Measurements from ENCODE around the gene TALDO1.

The TALDO1 gene

DNA sequence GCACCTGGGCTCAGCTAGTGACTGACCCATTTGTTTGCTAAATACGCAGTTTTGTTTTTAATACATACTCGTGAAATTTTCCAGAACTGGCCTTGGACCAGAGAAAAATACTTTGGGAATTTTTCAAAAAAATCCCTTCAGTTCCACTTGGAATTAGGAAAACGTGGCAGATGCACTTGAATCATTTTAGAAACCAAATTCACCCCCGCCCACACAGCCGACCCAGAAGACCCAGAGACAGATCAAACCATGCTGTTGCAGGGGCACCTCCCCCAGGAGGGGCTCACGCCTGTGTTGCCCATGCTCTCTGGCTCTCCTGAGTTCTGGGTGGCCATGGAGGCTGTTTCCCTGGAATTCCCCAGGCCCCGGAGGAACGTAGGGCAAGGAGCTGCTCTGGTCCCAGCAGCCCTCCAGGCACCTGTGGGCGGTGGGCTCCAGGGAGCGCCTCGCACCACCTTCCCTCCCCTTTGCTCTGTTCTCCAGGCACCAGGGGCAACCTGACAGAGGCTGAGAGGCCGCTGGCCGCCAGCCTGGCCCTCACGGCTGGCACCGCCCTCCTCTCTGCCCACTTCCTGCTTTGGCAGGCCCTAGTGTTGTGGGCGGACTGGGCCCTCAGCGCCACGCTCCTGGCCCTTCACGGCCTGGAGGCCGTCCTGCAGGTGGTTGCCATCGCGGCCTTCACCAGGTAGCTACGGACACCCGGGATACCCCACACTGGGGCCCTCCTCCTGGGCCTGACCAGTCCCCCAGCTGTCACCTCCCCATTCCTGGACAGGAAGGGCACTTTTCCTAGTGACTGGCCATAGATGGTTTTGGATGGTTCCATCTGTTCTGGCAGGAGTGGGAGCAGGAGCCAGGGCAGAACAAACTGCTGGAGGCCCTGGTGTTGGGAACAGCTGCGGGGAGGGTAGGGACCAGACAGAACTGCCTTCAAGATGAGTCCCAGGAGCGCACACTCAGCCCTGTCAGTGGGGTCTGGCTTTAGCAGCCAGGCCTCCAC is 44.5 kb upstream of the TALDO1 start:
- DNase-seq (ENCODE audit: low spot score), result no peak
- TF ChIP-seq, protein P1, sequence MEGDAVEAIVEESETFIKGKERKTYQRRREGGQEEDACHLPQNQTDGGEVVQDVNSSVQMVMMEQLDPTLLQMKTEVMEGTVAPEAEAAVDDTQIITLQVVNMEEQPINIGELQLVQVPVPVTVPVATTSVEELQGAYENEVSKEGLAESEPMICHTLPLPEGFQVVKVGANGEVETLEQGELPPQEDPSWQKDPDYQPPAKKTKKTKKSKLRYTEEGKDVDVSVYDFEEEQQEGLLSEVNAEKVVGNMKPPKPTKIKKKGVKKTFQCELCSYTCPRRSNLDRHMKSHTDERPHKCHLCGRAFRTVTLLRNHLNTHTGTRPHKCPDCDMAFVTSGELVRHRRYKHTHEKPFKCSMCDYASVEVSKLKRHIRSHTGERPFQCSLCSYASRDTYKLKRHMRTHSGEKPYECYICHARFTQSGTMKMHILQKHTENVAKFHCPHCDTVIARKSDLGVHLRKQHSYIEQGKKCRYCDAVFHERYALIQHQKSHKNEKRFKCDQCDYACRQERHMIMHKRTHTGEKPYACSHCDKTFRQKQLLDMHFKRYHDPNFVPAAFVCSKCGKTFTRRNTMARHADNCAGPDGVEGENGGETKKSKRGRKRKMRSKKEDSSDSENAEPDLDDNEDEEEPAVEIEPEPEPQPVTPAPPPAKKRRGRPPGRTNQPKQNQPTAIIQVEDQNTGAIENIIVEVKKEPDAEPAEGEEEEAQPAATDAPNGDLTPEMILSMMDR (IDR thresholded peaks at IDR 0.05; ENCODE audit: extremely low read depth, missing control alignments), result no peak

DNA sequence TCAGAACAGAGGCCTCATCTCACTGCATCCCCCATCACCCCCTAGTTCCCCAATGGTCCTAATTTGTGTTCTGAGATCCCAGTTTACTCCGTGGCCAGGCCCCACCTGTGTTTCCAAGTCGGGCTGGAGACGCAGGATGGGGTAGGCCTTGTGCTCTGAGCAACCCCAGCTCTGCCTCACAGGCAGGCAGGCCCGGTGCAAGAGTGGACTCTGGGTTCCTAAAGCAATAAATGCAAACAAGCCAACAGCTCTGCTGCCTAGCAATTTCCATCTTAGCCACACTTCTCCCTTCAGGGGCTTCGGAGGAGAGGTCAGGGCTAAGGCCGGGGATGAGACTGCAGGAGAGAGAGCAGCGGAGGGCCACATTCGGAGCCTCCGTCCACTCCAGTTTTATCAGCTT is 43.8 kb upstream of the TALDO1 start:
- DNase-seq (ENCODE audit: low spot score), result no peak
- TF ChIP-seq, protein P1 (IDR thresholded peaks at IDR 0.05; ENCODE audit: extremely low read depth, missing control alignments), result no peak

DNA sequence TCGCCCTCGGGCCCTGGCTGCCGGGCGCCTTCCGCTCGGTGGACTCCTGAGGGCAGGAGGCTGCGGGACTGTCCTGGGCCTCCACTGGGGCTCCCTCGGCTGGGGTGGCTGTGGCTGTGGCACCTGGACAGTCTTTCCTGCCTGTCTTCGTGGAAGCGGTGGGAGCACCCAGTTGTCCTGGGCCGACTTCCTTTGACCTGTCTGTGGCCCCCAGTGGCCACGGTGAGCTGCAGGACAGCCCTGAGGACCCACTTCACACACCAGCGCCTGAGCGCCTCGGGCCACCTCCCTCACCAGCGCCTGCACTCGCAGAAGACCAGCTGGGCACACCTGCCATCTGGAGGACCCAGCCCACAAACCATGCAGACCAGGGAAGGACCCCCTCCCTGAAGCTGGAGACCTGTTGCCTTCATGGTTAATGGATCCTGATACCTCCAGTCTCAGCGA is 43.0 kb upstream of the TALDO1 start:
- TF ChIP-seq, protein P1 (IDR thresholded peaks at IDR 0.05; ENCODE audit: extremely low read depth, missing control alignments), result no peak
- no peak for DNase-seq (ENCODE audit: low spot score)

DNA sequence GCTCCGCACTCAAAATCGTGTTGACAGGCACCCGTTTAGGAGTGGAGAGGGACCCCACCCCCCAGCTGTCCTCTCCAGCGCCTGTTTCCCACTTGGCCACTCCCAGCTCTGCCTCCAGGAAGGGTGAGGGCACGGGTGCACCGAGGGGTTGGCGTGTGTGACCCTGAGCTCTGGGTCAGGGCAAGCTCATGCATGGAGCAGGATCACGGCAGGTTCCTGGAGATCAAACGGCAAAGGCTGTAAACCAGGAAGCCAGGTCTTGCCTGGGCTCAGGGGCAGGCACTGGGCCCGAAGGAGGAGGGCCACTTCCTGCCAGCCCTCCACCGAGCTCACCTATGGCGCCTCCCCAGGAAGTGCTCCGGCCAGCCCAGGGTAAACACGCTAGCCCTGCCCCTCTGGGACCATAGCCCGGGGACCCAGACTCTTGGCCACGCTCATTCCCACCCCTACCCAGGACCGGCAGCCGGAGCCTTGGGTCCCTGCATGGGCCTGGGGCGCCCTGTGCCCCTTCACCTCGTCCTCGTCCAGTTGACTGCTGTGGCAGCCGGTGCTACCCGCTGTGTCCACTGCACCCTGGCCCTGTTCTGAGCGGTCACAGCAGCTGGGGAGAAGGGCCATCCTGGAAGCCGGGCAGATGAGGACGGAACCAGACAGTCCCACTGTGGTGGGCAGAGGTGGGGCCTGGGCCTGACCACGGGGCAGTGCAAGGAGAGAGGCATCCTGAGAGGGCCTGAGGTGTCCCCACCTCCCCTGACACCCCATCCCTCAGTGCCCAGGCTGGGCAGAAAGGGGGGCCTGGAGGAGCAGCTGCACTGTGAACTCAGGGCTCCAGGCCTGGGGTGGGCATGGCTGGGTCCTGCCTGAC is 42.3 kb upstream of the TALDO1 start:
- DNase-seq (ENCODE audit: low spot score), result no peak
- TF ChIP-seq, protein P1 (IDR thresholded peaks at IDR 0.05; ENCODE audit: extremely low read depth, missing control alignments), result no peak

DNA sequence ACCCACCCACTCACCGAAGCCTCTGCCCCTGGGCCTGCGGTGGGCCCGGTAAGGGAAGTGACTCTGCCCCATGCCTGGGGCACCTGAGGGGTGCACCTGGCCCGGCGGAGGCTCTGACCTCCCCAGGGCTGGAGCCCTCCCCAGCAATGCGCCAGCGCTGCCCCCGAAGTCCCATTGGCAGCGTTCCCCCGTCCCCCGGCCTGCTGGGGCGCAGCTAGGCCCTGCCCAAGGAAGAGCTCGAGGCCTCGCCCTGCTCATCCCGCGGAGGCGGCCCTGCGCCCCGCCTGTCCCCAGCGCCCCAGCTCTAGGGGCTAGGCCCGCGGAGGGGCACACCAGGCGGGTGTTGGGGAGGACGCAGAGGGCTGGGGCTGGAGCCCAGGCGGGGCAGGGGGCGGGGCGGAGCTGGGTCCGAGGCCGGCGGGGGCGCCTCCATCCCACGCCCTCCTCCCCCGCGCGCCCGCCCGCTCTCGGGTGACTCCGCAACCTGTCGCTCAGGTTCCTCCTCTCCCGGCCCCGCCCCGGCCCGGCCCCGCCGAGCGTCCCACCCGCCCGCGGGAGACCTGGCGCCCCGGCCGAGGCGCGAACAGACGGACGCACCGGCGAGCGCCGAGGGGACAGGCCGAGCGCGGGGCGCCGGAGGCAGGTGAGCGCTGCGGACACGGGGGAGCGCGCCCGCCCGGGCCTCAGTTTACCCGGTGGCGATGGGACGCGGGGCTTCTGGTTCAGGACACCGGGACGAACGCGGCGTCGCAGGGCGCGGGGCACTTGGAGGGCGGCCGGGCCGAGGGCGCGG is 41.4 kb upstream of the TALDO1 start, which contains the start of gene EPS8L2:
TSS of gene EPS8L2 (plus strand) at position 586 of the 793 bp plus-strand sequence. CDS start 3,177 bp downstream, outside the sequence.
- TF ChIP-seq, protein P1 (IDR thresholded peaks at IDR 0.05; ENCODE audit: extremely low read depth, missing control alignments), result no peak
- peak; percentile 70 for DNase-seq (ENCODE audit: low spot score)

DNA sequence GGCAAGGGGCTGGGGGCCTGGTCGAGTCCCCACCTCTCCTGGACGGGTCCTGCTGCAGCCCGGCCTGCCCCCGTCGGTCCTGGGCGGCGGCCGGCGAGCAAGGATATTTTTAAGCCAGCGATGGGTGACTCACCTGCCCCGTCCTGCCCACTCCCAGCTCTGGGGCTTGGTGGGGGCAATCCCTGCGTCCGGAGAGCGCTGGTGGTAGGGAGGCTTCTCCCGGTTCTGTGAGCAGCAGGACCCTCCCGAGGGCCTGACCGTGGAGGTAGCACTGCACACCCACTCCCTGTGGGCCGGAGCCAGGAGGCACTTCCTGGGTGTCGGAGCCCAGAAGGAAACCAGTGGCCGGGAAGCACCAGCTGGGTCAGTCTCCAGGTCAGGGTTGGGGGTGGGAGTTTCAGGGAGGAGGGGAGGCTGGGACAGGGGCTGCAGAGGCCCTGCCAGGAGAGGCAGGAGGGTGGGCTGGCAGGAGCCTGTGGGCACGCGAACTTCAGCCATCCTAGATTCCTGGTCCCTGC is 40.8 kb upstream of the TALDO1 start:
- peak; percentile 55 for DNase-seq (ENCODE audit: low spot score)

More for the DNA sequence above, 40.8 kb upstream of the TALDO1 start:
- TF ChIP-seq, protein P1 (IDR thresholded peaks at IDR 0.05; ENCODE audit: extremely low read depth, missing control alignments), result no peak

Data from GM20000 (cell line).